Panc1 (cell line): ENCODE measurements around the gene CNOT11. TPM values are rescaled to one million over a fixed set of nuclear protein-coding genes. Genes with fewer than 3 reads are reported as not detected.
A peak's percentile ranks its signal among the peaks of the same experiment; 100 is the strongest.

ENCODE experiments used
- ATAC-seq: fragments of 200-7000 bp; cut with Tn5 transposase; 2 replicates; pipeline ENCODE4 v1.9.1; 2020; ENCODE audit warnings: mild to moderate bottlenecking, moderate library complexity
- BruUV-seq: library from RNA; stranded (reverse); fragments of 400-500 nt; replicated peaks from 2 replicates; lab custom pipeline; 2021; lab: Mats Ljungman, UMichigan
- CTCF ChIA-PET: fragments of 300-600 bp; sonication (Branson Sonifier 250); formaldehyde crosslinking; loops from one replicate; lab custom pipeline; 2022; ENCODE audit warnings: antibody characterized with exemption; lab: Charles Lee
- POLR2A ChIA-PET: fragments of 300-600 bp; sonication (Branson Sonifier 250); formaldehyde crosslinking; loops from one replicate; lab custom pipeline; 2022; ENCODE audit warnings: antibody characterized with exemption; lab: Charles Lee
- DNase-seq: peaks from one replicate; pipeline ENCODE4 v3.0.0-alpha.2; 2010; ENCODE audit warnings: low read depth, low spot score
- H3K27ac ChIP-seq: 2 replicates; pipeline ENCODE4 v1.5.1; 2011; ENCODE audit warnings: mild to moderate bottlenecking, low read length, inconsistent platforms
- H3K27me3 ChIP-seq: fragments of 200-500 bp; sonication (Bioruptor generic); 2 replicates; pipeline ENCODE4 v1.6.0; 2014; ENCODE audit warnings: low read length, inconsistent platforms; ENCODE audit not compliant: control insufficient read depth, insufficient read depth
- H3K36me3 ChIP-seq: fragments of 200-500 bp; sonication (Bioruptor generic); 2 replicates; pipeline ENCODE4 v1.5.1; 2014; ENCODE audit warnings: inconsistent platforms, mild to moderate bottlenecking, low read length, moderate library complexity; ENCODE audit not compliant: control insufficient read depth, insufficient read depth
- H3K4me1 ChIP-seq: 2 replicates; pipeline ENCODE4 v1.5.1; 2011; ENCODE audit warnings: inconsistent platforms, mild to moderate bottlenecking, low read length, moderate library complexity; ENCODE audit not compliant: control insufficient read depth, insufficient read depth
- H3K4me3 ChIP-seq, 2 experiments: 2 replicates each; pipeline ENCODE4 v1.5.1; 2011 to 2012; ENCODE audit warnings: low read depth in 2 of 2, low read length in 2 of 2, mild to moderate bottlenecking in 2 of 2, inconsistent platforms in 1 of 2, moderate library complexity in 1 of 2
- H3K9me3 ChIP-seq: fragments of 200-500 bp; sonication (Bioruptor generic); 2 replicates; pipeline ENCODE4 v1.5.1; 2014; ENCODE audit warnings: low read depth, mild to moderate bottlenecking, inconsistent platforms, low read length, moderate library complexity; ENCODE audit not compliant: control insufficient read depth, insufficient read depth
- POLR2AphosphoS5 ChIP-seq: IDR thresholded peaks from 2 replicates; pipeline ENCODE4 v1.6.1; 2012; ENCODE audit warnings: mild to moderate bottlenecking, low read depth, low read length, moderate library complexity
- REST ChIP-seq, 2 experiments: IDR thresholded peaks; 2 replicates each; pipeline ENCODE4 v1.6.1; 2011 to 2012; ENCODE audit warnings: low read depth in 2 of 2, control low read depth in 1 of 2, low read length in 1 of 2, mild to moderate bottlenecking in 1 of 2, moderate library complexity in 1 of 2; ENCODE audit not compliant: insufficient read depth in 1 of 2
- SIN3A ChIP-seq: IDR thresholded peaks from 2 replicates; pipeline ENCODE4 v1.6.1; 2012; ENCODE audit warnings: low read depth, mild to moderate bottlenecking, low read length, moderate library complexity, borderline replicate concordance; ENCODE audit not compliant: insufficient read depth
- TCF7L2 ChIP-seq: IDR thresholded peaks from 2 replicates; pipeline ENCODE4 v1.6.1; 2011; ENCODE audit warnings: mild to moderate bottlenecking, low read depth, low read length, inconsistent platforms
- in situ Hi-C: cut with HindIII; loops from 2 replicates; pipeline ENCODE4 v1.10.0; 2016; ENCODE audit warnings: low sequenced_read_pairs, low pct_unique_long_range_greater_than_20kb
- intact Hi-C: fragments of 100-400 bp; cut with micrococcal nuclease; formaldehyde crosslinking; loops from one replicate; pipeline ENCODE4 v1.10.0; 2022; ENCODE audit not compliant: unreplicated experiment
- total RNA-seq: library from RNA; stranded (reverse); gene quantifications from one replicate; pipeline ENCODE4 v1.2.1, GENCODE V29; 2021; ENCODE audit not compliant: unreplicated experiment
- TF ChIP-seq, protein P1 (sequence below): fragments of 450-650 bp; IDR thresholded peaks from 2 replicates; pipeline ENCODE4 v1.5.1; 2017; ENCODE audit warnings: mild to moderate bottlenecking

Gene CNOT11
- total RNA-seq, 1 experiment from 2014 or later: 58.3 TPM

GRCh38 chr2:101265893-101266499, 13.3 kb downstream of the CNOT11 start:
- Histone ChIP-seq H3K4me3 (no peak overlapping the region), H3K9me3 (no peaks in the 10 kb centered on the region), H3K27ac (no peak overlapping the region), H3K4me1 (no peaks in the 10 kb centered on the region), H3K36me3 (peaks cover 21% of the 10 kb centered on the region), H3K27me3 (no peaks in the 10 kb centered on the region)
- intact Hi-C loops (no loop called here), in situ Hi-C loops (no loop called here)
- DNase-seq: no peak
- ChIA-PET POLR2A (interaction anchor here (0.6 kb wide), 1 partner anchor 128 kb away, joined by 3 read pairs; no protein-coding TSS in a partner anchor), CTCF (no interaction called here)
- TF ChIP-seq REST (IDR thresholded peaks at IDR 0.05; ENCODE audit: insufficient read depth in 1 of 2, low read depth in 2 of 2, low read length in 1 of 2) (no peak), TCF7L2 (no peak), SIN3A (no peak), POLR2AphosphoS5 (no peak)
- TF ChIP-seq, protein P1, sequence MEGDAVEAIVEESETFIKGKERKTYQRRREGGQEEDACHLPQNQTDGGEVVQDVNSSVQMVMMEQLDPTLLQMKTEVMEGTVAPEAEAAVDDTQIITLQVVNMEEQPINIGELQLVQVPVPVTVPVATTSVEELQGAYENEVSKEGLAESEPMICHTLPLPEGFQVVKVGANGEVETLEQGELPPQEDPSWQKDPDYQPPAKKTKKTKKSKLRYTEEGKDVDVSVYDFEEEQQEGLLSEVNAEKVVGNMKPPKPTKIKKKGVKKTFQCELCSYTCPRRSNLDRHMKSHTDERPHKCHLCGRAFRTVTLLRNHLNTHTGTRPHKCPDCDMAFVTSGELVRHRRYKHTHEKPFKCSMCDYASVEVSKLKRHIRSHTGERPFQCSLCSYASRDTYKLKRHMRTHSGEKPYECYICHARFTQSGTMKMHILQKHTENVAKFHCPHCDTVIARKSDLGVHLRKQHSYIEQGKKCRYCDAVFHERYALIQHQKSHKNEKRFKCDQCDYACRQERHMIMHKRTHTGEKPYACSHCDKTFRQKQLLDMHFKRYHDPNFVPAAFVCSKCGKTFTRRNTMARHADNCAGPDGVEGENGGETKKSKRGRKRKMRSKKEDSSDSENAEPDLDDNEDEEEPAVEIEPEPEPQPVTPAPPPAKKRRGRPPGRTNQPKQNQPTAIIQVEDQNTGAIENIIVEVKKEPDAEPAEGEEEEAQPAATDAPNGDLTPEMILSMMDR: no peak
- TSS peak; percentile 20 for BruUV-seq
- no peak for ATAC-seq

- Histone ChIP-seq H3K4me3 (no peak overlapping the region), H3K9me3 (no peaks in the 10 kb centered on the region), H3K27ac (no peak overlapping the region), H3K36me3 (peaks cover 25% of the 10 kb centered on the region), H3K27me3 (no peaks in the 10 kb centered on the region), H3K4me1 (no peaks in the 10 kb centered on the region)
- in situ Hi-C loops (no loop called here), intact Hi-C loops (no loop called here)
- ChIA-PET CTCF (no interaction called here), POLR2A (no interaction called here)
- no TSS peak for BruUV-seq
- DNase-seq (no peak), ATAC-seq (no peak)
- no peak for TF ChIP-seq SIN3A
- TF ChIP-seq, protein P1: no peak
- no peak for TF ChIP-seq REST (IDR thresholded peaks at IDR 0.05; ENCODE audit: insufficient read depth in 1 of 2, low read depth in 2 of 2, low read length in 1 of 2)
- no peak for TF ChIP-seq TCF7L2
- no peak for TF ChIP-seq POLR2AphosphoS5
Observed at GRCh38 chr2:101267671-101268656, 15.3 kb downstream of the CNOT11 start.
